HepG2 (cell line): Measurements from ENCODE around the gene CNNM4. TPM values are rescaled to one million over a fixed set of nuclear protein-coding genes. Genes with fewer than 3 reads are reported as not detected.

ENCODE experiments used
- CBFB ChIP-seq: sonication (generic); formaldehyde crosslinking; IDR thresholded peaks from 2 replicates; pipeline ENCODE4 v1.4.0; 2020; ENCODE audit warnings: missing genetic modification reagents
- ELF4 ChIP-seq: sonication (generic); formaldehyde crosslinking; IDR thresholded peaks from 2 replicates; pipeline ENCODE4 v1.5.0; 2020; ENCODE audit warnings: missing genetic modification reagents, mild to moderate bottlenecking, moderate library complexity, borderline replicate concordance
- HHEX ChIP-seq: IDR thresholded peaks from 2 replicates; pipeline ENCODE4 v1.6.1; 2016; ENCODE audit warnings: control low read depth
- MBNL3 ChIP-seq: fragments of 250-450 bp; sonication (Bioruptor Pico); conservative IDR thresholded peaks from 2 replicates; pipeline ENCODE4 v1.8.0; 2022; ENCODE audit warnings: mild to moderate bottlenecking, inconsistent platforms
- RFX1 ChIP-seq: fragments of 450-650 bp; IDR thresholded peaks from 2 replicates; pipeline ENCODE4 v1.6.1; 2017
- TAF15 ChIP-seq: fragments of 200-400 bp; formaldehyde crosslinking; IDR thresholded peaks from one replicate; pipeline ENCODE4 v1.6.1; 2018; ENCODE audit warnings: mild to moderate bottlenecking, low read depth, low read length; ENCODE audit not compliant: poor library complexity, severe bottlenecking
- TCF12 ChIP-seq, 2 experiments: fragments of 450-650 bp in 1 of 2; sonication (generic) in 1 of 2; formaldehyde crosslinking in 1 of 2; IDR thresholded peaks; 2 replicates each; pipeline versions ENCODE4 v1.6.1 to v1.8.0; 2017 to 2022; ENCODE audit warnings: antibody characterized with exemption in 1 of 2, mild to moderate bottlenecking in 1 of 2, missing genetic modification reagents in 1 of 2, moderate library complexity in 1 of 2
- ZNF318 ChIP-seq: sonication (generic); formaldehyde crosslinking; IDR thresholded peaks from 2 replicates; pipeline ENCODE4 v1.4.0; 2020; ENCODE audit warnings: mild to moderate bottlenecking, missing genetic modification reagents
- ZNF687 ChIP-seq: sonication (generic); formaldehyde crosslinking; IDR thresholded peaks from 2 replicates; pipeline ENCODE4 v1.5.1; 2020; ENCODE audit warnings: mild to moderate bottlenecking, missing genetic modification reagents, moderate library complexity
- ZNF737 ChIP-seq: sonication (generic); formaldehyde crosslinking; IDR thresholded peaks from 2 replicates; pipeline ENCODE4 v1.5.0; 2020; ENCODE audit warnings: missing genetic modification reagents, mild to moderate bottlenecking, borderline replicate concordance
- polyA plus RNA-seq, 8 experiments: library from polyadenylated mRNA; depleted of rRNA in 3 of 8; stranded (reverse) in 7 of 8; unstranded in 1 of 8; fragments of >200 nt; fragmentation: Illumina TruSeq in 4 of 8; extraction: Trizol in 4 of 8; gene quantifications; 2 replicates each; pipeline versions ENCODE4 v1.2.1 to v1.2.3, GENCODE V29; 2011 to 2016; ENCODE audit warnings: low read depth in 4 of 8, missing spikeins in 1 of 8, mixed read lengths in 1 of 8; ENCODE audit not compliant: insufficient read depth in 1 of 8
- total RNA-seq, 5 experiments: library from RNA; depleted of rRNA; stranded (reverse); fragments of >200 nt; fragmentation: Illumina TruSeq; extraction: Trizol; gene quantifications; 2 replicates each; pipeline ENCODE4 v1.2.3, GENCODE V29; 2016; ENCODE audit warnings: low read depth in 1 of 5
- TF ChIP-seq, protein P1 (sequence below): sonication (generic); formaldehyde crosslinking; IDR thresholded peaks from 2 replicates; pipeline ENCODE4 v1.4.0; 2020; ENCODE audit warnings: missing genetic modification reagents

Gene CNNM4
- total and polyA plus RNA-seq, 2 of the 13 experiments (the other 11 are each of a cell fraction or from before 2014, with no cell fraction given), result 5.9 to 8.4 TPM

DNA sequence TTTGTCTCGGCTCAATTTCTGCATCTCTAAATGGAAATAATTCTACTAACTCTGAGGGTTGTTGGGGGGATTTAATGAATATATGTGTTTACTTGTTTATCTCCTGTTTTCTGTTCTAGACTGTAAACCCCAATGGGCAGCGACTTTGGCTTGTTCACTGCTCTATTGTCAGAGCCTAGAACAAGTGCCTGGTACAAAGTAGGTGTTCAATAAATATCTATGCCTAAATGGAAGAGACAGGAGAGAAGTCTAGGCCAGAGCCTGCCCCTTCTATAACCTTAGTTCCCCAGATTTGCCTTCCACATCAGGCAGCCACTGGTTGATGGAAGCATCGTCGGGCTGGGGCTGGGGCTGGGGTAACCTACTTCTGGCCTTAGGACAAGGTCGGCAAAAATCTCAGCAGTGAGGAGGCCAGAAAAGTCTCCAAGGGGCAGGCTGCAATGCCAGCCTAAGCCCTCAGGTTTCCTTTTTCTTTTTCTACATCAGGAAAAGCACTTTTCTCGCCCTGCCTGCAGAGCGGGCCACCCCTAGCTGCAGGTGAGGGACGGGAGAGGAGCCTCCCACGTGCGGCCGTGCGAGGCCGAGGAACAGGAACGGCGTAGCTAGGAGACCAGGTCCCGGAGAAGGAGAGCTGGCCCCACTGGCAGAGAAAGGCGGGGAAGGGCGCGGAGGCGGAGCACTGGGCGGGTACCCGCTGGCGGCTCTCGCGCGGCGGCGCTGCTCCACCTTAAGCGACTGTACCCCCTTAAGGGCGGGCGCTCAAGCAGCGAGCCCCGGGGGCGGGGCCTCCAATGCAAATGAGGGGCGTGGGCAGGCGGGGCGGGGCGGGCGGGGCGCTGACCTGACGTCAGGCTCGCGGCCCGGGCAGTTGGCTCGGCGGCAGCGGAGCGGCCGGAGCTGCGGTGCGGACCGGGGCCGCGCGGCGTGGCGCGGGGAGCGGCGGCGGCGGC lies at the start of gene CNNM4 (continued):
- TF ChIP-seq ZNF318 (CRISPR knock-in tag), result no peak
- TF ChIP-seq RFX1, result peak; percentile 21; the same call in 1 of the 2 replicates
- no peak for TF ChIP-seq TCF12 (IDR thresholded peaks at IDR 0.05)
- no peak for TF ChIP-seq TCF12 (CRISPR knock-in tag; IDR thresholded peaks at IDR 0.05)
- TF ChIP-seq ZNF687 (CRISPR knock-in tag), result peak; percentile 77
- TF ChIP-seq MBNL3 (CRISPR knock-in tag), result no peak
- TF ChIP-seq ELF4 (CRISPR knock-in tag), result no peak
- TF ChIP-seq, protein P1, sequence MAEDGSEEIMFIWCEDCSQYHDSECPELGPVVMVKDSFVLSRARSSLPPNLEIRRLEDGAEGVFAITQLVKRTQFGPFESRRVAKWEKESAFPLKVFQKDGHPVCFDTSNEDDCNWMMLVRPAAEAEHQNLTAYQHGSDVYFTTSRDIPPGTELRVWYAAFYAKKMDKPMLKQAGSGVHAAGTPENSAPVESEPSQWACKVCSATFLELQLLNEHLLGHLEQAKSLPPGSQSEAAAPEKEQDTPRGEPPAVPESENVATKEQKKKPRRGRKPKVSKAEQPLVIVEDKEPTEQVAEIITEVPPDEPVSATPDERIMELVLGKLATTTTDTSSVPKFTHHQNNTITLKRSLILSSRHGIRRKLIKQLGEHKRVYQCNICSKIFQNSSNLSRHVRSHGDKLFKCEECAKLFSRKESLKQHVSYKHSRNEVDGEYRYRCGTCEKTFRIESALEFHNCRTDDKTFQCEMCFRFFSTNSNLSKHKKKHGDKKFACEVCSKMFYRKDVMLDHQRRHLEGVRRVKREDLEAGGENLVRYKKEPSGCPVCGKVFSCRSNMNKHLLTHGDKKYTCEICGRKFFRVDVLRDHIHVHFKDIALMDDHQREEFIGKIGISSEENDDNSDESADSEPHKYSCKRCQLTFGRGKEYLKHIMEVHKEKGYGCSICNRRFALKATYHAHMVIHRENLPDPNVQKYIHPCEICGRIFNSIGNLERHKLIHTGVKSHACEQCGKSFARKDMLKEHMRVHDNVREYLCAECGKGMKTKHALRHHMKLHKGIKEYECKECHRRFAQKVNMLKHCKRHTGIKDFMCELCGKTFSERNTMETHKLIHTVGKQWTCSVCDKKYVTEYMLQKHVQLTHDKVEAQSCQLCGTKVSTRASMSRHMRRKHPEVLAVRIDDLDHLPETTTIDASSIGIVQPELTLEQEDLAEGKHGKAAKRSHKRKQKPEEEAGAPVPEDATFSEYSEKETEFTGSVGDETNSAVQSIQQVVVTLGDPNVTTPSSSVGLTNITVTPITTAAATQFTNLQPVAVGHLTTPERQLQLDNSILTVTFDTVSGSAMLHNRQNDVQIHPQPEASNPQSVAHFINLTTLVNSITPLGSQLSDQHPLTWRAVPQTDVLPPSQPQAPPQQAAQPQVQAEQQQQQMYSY (CRISPR knock-in tag), result peak; percentile 79
- TF ChIP-seq ZNF737, result no peak
- no peak for TF ChIP-seq HHEX (CRISPR knock-in tag)
- TF ChIP-seq CBFB, result peak; percentile 24; the same call in 1 of the 2 replicates
- no peak for TF ChIP-seq TAF15
